HG03108 (cell line): ENCODE results near the gene CSMD2.

Source experiments
- ATAC-seq: cut with Tn5 transposase; IDR thresholded peaks from one replicate; pipeline ENCODE4 v1.9.1; 2021; ENCODE audit warnings: moderate library complexity; ENCODE audit not compliant: unreplicated experiment

The CSMD2 gene

DNA sequence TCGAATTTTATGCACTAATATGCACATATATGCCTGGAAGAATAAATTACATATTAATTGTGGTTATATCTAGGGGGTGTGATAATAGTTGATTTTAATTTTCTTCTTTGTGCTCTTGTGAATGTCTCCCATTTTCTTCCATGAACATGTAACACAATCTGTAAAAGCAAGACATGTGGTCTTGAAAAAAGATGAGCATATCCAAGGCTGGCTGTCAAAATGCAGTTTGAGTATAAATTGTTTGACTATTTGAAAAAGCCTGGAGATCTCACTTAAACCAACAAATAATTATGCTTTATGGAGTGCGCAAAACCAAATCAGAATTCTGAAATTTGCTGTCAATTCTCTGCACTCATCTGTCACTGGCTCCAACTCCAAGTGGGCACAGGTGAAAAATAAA, 157.3 kb downstream of the CSMD2 start:
- ATAC-seq = no peak

DNA sequence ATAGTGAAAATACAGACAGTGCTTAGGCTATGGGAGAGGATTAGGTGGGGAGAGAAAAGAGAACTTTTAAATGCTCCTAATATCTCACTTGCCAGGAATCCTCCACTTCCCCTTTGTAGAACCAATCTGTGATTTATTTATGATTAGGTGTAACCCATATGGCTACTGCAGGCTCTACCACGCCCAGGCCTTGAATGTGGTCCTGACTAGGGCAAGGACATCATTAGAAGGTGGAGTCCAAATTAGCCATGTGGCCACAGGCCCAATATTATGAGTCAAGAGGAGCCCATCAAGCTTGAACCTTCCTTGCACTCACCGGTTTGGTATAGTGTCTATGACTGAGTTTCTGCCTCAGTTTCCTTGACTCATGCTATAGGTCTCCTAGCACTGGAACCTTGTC, 159.7 kb downstream of the CSMD2 start:
- ATAC-seq = no peak

DNA sequence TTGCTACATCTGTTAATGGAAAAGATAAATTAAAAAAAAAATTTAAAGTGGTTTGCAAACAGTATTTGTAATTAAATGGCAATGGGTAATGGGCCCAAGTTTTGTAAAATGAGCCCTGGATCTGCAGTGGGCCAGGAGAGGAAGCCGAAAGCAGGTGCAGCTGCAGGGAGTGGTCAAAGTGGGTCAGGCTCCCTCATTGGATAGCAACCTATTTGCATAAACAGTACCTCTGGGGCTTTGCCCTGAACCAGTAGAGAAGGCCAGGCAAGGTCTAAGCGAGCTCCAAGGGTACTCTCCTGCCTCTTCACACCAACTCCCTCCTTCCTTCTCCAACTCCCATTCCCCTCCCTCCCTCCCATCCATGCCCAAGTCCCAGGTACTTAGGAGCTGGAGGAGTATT, 162.2 kb downstream of the CSMD2 start:
- ATAC-seq = no peak

DNA sequence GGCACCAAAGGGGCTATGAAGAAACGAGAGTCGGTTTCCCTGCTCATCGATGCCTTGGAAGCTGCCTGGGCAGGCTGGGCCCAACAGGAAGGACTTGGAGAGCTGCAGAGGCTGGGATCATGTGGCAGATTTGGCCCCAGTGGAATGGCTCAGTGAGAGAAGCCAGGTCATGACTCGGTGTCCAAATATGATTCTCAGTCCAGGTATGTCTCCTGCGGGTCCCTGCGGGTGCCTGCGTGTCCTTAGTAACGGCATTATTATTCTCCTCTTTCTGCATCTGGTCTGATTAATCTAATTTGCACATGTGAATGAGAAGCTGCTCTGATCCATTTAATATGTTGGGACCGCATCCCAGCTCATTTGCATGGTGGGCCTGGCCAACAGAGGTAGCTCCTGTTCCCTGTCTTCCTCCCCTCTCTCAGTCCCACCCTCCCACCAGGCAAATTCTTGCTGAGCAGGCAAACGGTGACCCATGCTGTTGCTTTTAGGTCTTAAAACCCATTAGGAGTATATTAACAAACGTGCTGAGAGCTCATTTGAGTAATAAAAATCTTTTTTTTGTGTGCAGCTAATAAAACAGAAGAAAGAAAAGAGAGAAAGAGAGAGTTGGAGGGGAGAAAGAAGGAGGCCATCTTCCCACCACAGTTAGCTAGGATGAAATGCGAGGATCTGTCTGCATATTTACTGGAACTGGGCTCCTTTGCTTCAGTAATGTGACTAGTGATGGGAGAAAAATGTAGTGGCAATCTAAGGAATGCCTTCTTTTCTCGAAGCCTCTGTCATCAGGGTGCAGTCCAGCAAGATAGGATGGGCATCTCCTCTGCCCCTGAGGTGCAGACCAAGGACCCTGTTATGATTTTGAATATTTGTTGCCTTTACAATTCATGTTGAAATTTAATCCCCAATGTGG, 167.6 kb downstream of the CSMD2 start:
- no peak for ATAC-seq

DNA sequence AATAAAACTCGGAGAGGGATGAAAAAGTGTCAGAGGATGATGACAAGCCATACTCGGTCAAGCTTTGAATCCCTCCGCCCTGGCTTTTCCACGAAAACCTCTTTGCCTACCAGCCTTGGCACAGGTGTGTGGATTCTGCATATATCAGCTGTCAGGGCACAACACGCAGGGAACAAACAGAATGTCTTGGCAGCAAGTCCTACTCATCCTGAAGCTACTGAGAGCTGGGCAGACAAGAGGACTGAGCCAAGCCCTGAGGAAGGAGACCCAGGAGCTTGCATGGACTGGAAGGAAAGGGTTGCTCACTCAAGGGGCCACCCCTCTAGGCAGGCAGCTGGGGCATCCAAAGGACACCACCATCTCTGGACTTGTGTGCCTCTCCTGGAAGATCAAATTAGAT, 168.7 kb downstream of the CSMD2 start:
- no peak for ATAC-seq

DNA sequence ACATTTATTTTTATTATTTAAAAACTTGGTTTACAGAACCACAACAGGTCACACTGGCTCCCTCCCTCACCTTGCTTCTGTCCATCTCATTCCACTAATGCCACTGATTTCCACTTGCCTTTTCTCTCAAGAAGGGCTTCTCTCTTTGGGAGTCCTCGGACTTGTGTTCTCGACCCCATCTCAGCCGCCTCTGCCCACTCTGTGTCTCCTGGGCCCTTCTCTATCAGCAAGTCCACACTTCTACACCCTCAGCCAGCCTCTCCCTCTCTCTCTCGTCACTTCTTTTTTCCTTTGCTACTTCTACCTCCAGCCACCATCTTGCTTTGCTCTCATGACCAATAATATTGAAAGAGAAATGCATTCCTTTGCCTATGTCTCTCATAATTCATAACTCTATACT, 171.7 kb downstream of the CSMD2 start:
- no peak for ATAC-seq

DNA sequence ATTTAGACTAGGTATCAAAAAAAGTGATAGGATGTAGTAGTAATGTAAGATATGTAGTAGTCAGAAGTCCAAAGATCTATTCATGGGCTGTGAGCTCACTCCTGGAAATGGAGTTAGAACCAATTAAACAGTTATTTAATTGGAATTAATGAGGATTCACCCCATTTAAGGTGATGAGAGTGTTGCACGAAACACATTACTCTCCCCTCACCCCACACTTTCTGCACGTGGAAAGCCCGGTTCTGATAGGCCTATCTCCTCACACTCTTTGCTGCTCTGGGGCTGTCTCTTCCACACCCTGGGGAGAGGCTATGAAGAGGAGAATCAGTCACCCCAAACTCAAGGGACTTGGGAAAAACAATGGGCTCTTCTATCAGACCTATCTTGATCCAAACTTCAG, 174.7 kb downstream of the CSMD2 start:
- ATAC-seq = no peak

DNA sequence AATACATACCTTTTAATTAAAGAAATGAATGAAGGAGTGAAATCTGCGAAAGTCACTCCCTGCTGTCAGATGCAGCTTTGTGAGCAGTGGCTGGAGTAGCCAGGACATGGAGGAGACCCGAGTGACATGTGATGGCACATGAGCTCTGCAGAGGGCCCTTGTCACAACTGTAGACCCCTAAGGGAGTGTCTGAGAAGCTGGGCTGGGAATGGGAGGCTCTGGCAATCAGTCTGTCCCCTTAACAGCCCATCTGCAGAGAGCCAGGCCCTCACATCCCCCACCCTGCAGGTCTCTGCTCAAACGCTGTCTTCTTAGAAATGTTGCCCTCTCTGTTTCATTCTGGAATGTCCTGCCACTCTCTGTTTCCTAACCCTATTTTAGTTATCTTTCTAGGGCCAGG, 176.9 kb downstream of the CSMD2 start:
- ATAC-seq = no peak

DNA sequence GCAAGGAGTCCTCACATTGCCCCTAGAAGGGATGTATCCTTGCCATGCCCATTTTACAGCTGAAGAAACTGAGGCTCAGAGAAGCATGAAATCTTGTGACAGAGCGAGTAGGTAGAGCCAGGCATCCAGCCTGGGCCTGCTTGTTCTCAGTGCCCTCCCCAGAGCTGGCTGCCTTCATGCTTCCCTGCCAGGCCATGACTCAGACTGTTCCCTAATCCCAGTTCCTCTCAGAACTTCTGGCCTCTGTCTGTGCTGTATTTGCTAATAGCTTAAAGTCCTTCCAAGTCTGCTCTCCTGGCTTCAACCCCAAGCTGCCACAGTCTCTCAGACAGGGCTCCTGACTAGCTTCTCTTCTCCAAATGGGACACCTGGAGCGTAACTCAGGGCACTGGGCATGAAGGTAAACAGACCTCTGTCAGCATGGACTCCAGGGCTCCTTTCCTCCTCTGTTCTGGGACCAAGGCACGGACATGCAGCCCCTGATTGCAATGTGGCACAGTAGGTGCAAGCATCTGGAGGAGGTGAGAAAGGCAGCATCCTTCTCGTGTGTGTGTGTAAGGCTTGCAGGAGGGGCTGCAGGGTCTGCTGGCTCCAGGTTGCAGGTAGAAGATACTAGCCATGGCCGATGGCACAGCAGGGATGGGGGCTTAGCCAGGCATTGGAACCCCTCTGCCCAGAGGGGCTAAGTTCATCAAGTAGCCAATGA, 178.5 kb downstream of the CSMD2 start:
- ATAC-seq = no peak

DNA sequence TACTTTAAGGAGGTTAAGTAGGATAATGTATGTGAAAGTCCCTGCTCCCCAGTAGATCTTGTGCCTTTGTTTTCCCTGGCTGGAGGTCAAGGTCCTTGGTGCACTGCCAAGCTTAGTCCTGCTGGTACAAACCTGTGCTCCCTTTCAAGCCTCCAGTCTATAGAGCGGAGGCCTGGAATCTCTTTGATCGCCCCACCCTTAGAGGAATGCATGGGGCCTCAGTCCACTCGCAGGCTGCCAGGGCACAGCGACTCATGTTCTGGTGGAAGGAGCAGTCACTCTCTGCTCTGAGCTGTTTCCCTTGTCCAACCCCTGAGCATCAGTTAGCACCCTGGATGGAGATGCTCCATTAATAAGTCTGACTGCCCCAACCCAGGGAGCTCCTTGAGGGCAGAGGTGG, 179.4 kb downstream of the CSMD2 start:
- no peak for ATAC-seq

DNA sequence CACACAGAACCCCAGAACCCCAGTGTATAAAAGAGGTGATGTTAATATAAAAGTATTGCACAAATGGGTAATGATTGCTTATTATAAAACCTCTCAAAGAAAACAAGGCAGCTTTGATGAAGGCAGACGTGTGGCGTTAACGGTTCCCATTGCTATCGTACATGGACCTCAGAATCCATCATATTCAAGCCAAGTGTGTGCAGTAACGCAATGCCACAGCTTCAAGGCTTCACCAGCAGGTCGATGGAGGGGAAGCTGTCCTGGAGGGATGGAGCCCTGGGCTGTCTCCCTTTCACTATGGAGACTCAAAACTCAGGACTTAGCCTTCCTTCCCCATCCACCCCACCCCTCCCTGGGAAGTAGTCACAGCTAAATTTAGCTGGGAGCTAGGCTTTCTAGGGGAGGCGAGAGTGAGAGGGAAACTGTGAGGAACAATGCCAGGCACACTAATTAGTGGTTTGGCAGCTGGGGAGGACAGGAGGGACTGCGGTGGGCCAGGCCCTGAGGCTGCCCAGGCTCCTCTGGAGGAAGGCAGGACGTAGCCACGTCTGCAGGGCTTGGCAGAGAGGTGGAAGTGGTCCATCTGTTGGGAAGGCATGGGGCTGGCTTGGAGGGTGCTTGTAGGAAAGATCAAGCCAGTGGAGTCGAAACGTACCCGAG, 180.0 kb downstream of the CSMD2 start:
- ATAC-seq = no peak

DNA sequence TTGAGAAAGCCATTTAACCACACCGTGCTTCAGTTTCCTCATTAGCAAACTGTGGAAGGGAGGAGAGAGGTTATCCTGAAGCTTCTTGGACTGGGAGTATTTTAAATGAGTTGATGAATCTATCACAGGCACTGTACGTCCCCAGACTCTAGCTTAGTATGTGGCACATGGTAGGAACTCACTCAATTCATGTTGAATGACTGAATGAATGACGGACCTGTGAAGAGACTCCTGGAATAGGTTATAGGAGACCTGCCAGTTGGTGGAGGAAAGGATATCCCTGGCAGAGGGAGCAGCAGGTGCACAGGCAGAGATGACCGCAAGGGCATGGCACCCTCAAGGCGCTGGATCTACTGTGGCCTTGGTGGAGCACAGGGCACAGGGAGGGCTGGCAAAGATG, 182.6 kb downstream of the CSMD2 start:
- ATAC-seq = no peak

DNA sequence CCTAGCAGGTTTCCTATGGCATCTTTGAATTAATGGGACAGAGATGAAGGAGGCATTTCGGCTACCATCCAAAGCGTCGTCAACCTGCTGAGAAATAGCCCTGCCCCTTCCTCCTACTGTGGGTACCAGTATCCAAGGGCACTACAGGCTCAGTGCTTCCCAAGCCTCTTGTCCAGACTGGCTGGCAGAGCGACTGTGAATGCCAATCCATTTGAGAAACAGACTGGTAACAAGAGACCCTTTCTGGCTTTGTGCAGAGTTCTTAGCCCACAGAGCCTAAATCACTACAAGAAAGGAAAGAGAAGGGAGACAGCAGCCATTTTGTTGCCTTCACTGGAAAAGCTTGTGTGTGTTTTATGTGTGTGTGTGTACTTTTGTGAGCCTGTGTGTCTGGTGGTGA, 185.7 kb downstream of the CSMD2 start:
- no peak for ATAC-seq

DNA sequence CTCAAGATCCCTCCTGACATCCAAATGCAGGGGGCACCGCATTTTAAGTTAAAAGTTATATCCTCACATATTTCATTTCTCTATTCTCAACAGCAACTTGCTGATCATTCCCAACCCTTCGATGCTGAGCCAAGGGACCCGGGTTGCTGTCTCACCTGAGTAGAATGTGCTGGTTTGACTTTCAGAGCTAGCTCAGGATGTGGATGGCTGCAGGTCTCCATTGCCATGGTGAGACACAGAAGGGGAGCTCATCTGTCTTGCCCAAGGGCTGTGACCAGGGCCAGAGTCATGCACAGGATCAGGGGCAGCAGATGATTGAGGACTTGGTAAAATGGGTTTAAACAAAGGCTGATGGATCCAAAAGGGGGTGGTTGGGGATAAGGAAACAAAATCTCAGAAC, 189.1 kb downstream of the CSMD2 start:
- ATAC-seq = no peak

DNA sequence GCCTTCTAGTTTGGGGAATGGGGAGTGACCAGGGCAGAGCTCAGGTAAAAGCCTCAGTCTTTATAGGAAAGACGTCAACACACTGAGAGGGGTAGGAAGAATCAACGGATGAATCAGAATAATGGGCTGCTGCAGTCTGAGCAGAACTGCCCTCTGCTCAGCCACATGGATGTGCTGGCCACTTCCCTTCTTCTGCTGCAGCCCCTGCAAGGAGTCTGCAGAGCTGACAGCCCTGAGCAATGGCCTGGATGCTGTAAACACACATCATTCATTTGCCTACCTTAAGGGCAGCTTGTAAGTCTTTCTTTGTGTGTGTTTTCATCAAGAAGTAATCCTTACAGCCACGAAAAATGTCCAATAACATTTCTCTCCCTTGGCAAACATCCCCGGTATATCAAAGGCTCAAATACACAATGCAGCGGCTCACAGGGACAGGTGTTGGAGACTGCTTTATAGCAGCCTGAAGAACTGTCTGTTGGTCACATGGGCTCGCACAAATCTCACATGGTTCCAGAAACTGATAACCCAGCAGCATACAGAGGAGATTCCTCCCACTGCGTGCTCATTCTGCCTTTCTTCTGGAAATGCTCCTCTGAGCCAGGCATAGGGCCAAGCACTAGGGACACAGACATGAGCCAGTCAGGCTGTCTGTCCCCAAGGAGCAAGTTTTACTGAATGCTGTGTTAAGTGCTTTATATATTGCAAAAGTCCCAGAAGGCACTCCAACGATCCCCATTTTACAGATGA, 191.1 kb downstream of the CSMD2 start:
- ATAC-seq = no peak

DNA sequence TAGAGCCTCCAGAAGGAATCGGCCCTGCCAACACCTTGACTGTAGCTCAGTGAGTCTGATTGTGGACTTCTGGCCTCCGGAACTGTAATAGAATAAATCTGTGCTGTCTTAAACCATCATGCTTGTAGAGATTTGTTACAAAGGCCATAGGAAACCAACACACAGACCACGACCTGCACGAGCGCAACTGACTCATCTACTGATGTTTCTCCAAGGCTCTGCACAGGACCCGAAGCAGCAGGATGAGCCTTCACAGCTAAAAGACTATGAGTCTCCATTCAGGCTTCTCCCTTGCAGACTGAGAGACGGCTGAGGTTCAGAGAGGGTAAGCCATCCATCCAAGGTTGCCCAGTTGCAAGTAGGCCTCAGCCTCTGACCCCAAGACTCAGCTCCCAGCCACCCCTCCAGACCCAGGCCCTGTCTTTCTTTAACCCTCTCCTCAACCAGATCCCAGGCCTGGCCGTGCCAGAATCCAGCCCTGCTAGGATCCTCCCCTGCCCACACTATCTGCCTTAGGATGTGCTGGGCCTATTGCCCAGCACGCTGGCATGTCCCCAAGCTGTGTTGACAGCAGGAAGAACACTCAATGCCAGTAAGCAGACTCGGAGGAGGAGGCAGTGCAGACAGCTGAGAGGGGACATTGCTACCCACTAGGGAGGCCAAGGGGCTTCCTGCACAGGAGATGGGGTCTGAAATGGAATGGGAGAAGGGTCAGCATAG, 192.2 kb downstream of the CSMD2 start:
- ATAC-seq = no peak

DNA sequence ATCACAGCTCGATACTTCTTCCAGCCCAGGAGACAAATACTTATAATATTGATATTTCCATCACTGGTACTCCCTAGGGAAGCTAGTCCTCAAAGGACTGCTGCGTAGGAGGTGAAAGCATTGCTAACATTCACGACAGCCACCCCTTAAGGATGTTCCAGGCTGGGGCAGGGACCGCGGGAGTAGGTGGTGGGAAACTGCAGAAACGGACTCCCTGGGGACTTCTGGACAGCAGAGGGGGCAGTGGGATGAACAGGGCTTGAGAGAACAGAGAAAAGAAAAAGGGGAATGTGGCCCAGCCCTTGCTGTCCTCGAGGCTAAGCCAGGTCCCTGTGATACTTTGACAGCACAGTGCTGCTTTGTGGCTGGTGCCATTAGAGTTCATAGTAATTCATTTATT, 193.1 kb downstream of the CSMD2 start:
- ATAC-seq = no peak

DNA sequence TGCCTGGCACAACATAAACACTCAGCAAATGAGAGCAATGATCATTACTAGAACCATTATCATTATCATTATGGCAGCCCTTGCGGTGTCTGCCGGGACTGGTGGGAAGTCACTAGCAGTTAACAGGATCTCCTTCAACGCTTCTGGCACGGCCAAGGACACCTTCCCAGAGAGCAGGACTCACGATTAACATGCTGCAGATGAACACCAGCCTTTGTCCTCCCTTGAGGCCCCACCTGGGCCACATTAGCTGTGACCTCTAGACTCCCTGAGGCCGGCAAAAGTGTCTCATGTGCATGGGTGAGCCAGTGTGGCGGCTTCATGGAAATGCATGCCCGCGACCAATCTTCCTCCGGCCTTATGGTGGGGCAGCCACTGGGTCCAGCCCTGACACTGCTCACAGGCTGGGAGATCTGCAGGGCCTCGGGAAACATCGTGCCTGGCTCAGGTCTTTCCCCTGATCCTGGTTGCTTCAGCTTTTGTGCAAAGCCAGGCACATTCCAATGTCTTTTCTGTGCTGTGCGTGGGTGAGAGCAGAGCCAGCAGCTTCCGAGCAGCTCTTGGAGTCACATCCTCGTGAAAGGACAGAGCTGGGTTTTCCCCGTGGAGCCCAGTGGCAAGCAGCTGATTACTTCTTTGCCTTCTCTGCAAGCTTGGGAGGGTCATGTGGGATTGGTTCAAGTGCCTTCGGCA, 193.9 kb downstream of the CSMD2 start:
- no peak for ATAC-seq

DNA sequence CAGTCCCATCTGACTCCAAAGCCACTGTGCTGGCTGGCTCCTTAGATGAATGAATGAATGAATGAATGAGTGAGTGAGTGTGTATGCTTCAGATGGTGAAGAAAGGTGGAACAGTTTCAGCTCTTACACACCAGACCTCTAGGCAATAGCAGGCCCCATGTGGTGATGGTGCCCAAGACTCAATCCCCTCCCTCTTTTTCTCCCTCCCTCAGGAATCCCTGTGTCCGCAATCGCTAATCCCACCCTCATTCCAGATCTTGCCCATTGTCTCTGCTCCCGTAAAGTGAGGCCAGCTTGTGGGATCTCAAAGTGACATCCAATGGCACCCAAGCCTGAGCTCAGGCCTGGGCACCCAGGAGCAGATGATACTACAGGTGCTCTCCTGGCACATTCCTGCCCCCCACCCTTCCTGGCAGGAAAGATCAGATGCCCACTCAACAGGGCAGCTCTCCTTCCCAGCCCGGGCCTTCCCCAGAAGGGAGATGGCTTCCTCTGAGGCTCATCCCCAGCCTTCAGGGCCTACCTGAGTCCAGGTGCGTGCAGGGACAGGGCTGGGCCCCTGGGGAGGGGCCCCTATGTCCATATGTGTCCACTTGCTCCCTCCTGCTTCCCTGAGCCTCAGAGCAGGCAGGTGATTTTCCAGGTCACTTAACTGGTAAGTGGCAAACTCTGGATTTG, 194.7 kb downstream of the CSMD2 start:
- ATAC-seq = no peak
